HG02981 (cell line): ENCODE data around the gene AQR.
"Not testable (repeated sequence)": the region's sequence is repeated elsewhere in the genome, so short reads cannot be mapped to it uniquely, and the experiment has no call there.

Source experiments
- ATAC-seq: cut with Tn5 transposase; IDR thresholded peaks from one replicate; pipeline ENCODE4 v1.9.1; 2021; ENCODE audit warnings: mild to moderate bottlenecking, moderate library complexity; ENCODE audit not compliant: unreplicated experiment

AQR gene

GRCh38 chr15:34964277-34964676 lies 5.3 kb downstream of the AQR start:
- no peak for ATAC-seq

- no peak for ATAC-seq
Observed at GRCh38 chr15:34953851-34954250, 15.7 kb downstream of the AQR start.

- no peak for ATAC-seq
Observed at GRCh38 chr15:34952481-34952880, 17.1 kb downstream of the AQR start.

GRCh38 chr15:34951993-34952392 lies 17.5 kb downstream of the AQR start:
- ATAC-seq = no peak

- no peak for ATAC-seq
Observed at GRCh38 chr15:34944936-34945335, 24.6 kb downstream of the AQR start.

- no peak for ATAC-seq
Observed at GRCh38 chr15:34943711-34944110, 25.8 kb downstream of the AQR start.

- ATAC-seq = not testable (repeated sequence)
Observed at GRCh38 chr15:34943264-34943663, 26.3 kb downstream of the AQR start.

- no peak for ATAC-seq
Observed at GRCh38 chr15:34942363-34942762, 27.2 kb downstream of the AQR start.

- no peak for ATAC-seq
Observed at GRCh38 chr15:34941831-34942230, 27.7 kb downstream of the AQR start.

- ATAC-seq = no peak
Observed at GRCh38 chr15:34941185-34941698, 28.3 kb downstream of the AQR start.

GRCh38 chr15:34933432-34933975 lies 36.0 kb downstream of the AQR start:
- ATAC-seq = no peak

- not testable (repeated sequence) for ATAC-seq
Observed at GRCh38 chr15:34928349-34928748, 41.2 kb downstream of the AQR start.

GRCh38 chr15:34927726-34928125 lies 41.8 kb downstream of the AQR start:
- ATAC-seq = no peak

- ATAC-seq = no peak
Observed at GRCh38 chr15:34914317-34914716, 55.2 kb downstream of the AQR start.

- ATAC-seq = no peak
Observed at GRCh38 chr15:34905047-34905446, 64.5 kb downstream of the AQR start.

- no peak for ATAC-seq
Observed at GRCh38 chr15:34904527-34904926, 65.0 kb downstream of the AQR start.

- no peak for ATAC-seq
Observed at GRCh38 chr15:34900748-34901147, 68.8 kb downstream of the AQR start.

- no peak for ATAC-seq
Observed at GRCh38 chr15:34896183-34896582, 73.4 kb downstream of the AQR start.

GRCh38 chr15:34893967-34894366 lies 75.6 kb downstream of the AQR start:
- no peak for ATAC-seq

- no peak for ATAC-seq
Observed at GRCh38 chr15:34892963-34893591, 76.5 kb downstream of the AQR start.

GRCh38 chr15:34890424-34890823 lies 79.1 kb downstream of the AQR start:
- ATAC-seq = no peak

GRCh38 chr15:34889476-34889875 lies 80.1 kb downstream of the AQR start:
- no peak for ATAC-seq

- no peak for ATAC-seq
Observed at GRCh38 chr15:34886134-34886533, 83.4 kb downstream of the AQR start.
